Gastrocnemius medialis (tissue), 4 donors: ENCODE data around the gene OVOL1.

Source experiments
- CTCF ChIP-seq, 5 experiments: fragments of 450-650 bp in 3 of 5; fragments of 200-600 bp in 2 of 5; sonication (generic) in 2 of 5; IDR thresholded peaks in 4 of 5; conservative IDR thresholded peaks in 1 of 5; 1 replicate in 4 of 5; 2 replicates in 1 of 5; pipeline ENCODE4 v1.5.1; 2016 to 2019; ENCODE audit warnings: antibody characterized with exemption in 5 of 5, mild to moderate bottlenecking in 3 of 5, moderate library complexity in 3 of 5
- POLR2A ChIP-seq, 2 donors: fragments of 450-650 bp; IDR thresholded peaks; one replicate each; pipeline ENCODE4 v1.6.1; 2017; ENCODE audit warnings: antibody characterized with exemption in 2 of 2, mild to moderate bottlenecking in 2 of 2, moderate library complexity in 2 of 2

DNA sequence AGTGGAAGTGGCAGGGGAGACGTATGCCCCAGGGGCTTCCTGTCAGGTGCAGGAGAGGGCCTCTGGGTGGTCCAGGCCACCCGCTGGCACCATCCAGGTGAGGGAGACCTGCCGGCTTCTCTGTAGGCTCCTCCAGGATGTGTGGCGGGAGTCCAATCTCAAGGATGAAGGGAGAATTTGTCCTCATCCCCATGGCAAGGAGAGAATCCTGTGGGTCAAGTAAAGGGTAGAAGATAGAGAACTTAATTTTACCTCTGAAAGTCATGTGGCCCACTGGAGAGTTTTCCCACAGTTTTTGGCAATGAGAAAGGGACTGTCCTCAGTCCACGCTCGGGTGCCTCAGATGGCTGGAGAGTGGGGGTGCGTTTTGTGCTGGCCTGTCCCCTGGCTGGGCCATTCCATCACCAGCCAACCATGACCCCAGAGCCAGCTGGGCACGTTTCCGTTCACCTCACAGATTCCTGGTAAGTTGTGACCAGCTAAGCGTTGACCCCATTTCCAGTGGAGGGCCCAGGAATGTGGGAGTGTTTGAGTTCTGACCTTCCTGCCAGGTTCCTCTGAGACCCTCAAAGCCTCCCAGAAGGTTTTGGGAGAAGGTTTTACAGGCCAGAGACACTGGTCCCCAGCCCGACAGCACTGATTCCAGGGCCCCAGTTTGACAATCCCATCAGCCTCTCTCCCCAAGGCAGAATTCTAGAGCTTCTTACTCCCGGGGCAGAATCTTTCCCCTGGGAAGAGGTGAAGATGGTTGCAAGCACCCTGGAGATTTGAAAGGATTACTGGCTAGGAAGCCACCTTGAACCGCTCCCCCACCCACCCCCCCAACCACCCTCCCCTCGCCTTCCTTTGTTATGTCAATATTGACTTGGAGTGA lies 2.6 kb downstream of the OVOL1 start:
- no peak for TF ChIP-seq CTCF (IDR thresholded peaks at IDR 0.05 in 4 of 5, conservative IDR thresholded peaks at IDR 0.05 in 1 of 5)
- no peak for TF ChIP-seq POLR2A (IDR thresholded peaks at IDR 0.05)
